H1 (cell line): ENCODE measurements around the gene AFG1L. TPM values are rescaled to one million over a fixed set of nuclear protein-coding genes. Genes with fewer than 3 reads are reported as not detected.

Experiments used
- SIN3A ChIP-seq, 2 experiments: IDR thresholded peaks in 1 of 2; conservative IDR thresholded peaks in 1 of 2; 2 replicates each; pipeline ENCODE4 v1.6.1; 2011 to 2012; ENCODE audit warnings: low read length in 2 of 2, improper control_type of control experiment in 1 of 2, low read depth in 1 of 2, mild to moderate bottlenecking in 1 of 2
- polyA plus RNA-seq, 7 experiments: library from polyadenylated mRNA; depleted of rRNA in 3 of 7; stranded (reverse) in 5 of 7; unstranded in 2 of 7; fragments of >200 nt in 5 of 7; fragments of 200-250 nt in 2 of 7; gene quantifications; 1 replicate in 5 of 7; 2 replicates in 1 of 7; 4 replicates in 1 of 7; pipeline versions ENCODE4 v1.2.1 to v1.2.3, GENCODE V29; 2011 to 2013; ENCODE audit warnings: missing spikeins in 2 of 7, mixed read lengths in 2 of 7
- total RNA-seq: library from RNA; stranded (reverse); fragmentation: NEBNext Ultra II Directional; extraction: Animal tissue kit (Norgen Biotek cat#: 25700); gene quantifications from 2 replicates; pipeline ENCODE4 v1.2.1, GENCODE V29; 2021

Gene AFG1L
- total and polyA plus RNA-seq, 2 of the 8 experiments (the other 6 are each of a cell fraction or from before 2014, with no cell fraction given) = 0.98 to 5.7 TPM

DNA sequence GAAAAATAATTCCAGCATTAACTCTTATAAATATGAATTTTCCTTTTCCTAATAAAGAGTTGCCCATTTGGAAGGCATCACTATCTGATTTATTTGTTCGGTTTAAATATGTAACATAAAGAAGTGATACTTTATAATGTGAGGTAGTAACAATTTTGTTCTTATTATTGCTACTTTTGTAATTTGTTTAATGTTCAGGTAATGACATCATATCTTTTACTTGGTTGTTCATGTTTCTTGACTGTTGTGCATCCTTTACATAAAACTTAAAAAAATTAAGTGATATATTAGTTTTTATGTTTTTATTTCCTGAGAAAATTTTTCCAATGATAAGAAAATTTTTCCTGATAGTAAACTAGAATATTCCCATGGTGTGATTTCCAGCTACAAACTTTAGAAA lies 124.6 kb downstream of the AFG1L start (continued):
- TF ChIP-seq SIN3A (conservative IDR thresholded peaks at IDR 0.05 in 1 of 2, IDR thresholded peaks at IDR 0.05 in 1 of 2; ENCODE audit: low read depth in 1 of 2, low read length in 2 of 2) = no peak
